ENCODE data around the gene ATL3.

The ATL3 gene

GRCh38 chr11:63671322-63672155 is at the start of gene ATL3:
Gene ATL3 (minus strand): TSS chr11:63671376. CDS start chr11:63671335, 41 bp downstream.
- TF ChIP-seq POLR2A (IDR thresholded peaks at IDR 0.05; ENCODE audit: low read length) (peak; percentile 66), GATA1 (IDR thresholded peaks at IDR 0.05; ENCODE audit: low read depth, low read length) (no peak)
- peak; percentile 95 for DNase-seq

GRCh38 chr11:63720611-63721010 is 49.4 kb upstream of the ATL3 start:
- no peak for DNase-seq
- TF ChIP-seq GATA1 (IDR thresholded peaks at IDR 0.05; ENCODE audit: low read depth, low read length) (no peak), POLR2A (IDR thresholded peaks at IDR 0.05; ENCODE audit: low read length) (no peak)

- TF ChIP-seq POLR2A (IDR thresholded peaks at IDR 0.05; ENCODE audit: low read length): no peak
- no peak for TF ChIP-seq GATA1 (IDR thresholded peaks at IDR 0.05; ENCODE audit: low read depth, low read length)
- peak; percentile 63 to 74 for DNase-seq
These were observed 48.8 kb upstream of the ATL3 start for GRCh38 chr11:63719987-63720386.

GRCh38 chr11:63719001-63719400 is 47.8 kb upstream of the ATL3 start:
- no peak for DNase-seq
- TF ChIP-seq POLR2A (IDR thresholded peaks at IDR 0.05; ENCODE audit: low read length) (no peak), GATA1 (IDR thresholded peaks at IDR 0.05; ENCODE audit: low read depth, low read length) (no peak)

- TF ChIP-seq GATA1 (IDR thresholded peaks at IDR 0.05; ENCODE audit: low read depth, low read length) (no peak), POLR2A (IDR thresholded peaks at IDR 0.05; ENCODE audit: low read length) (no peak)
- DNase-seq: no peak
These were observed 44.9 kb upstream of the ATL3 start for GRCh38 chr11:63716046-63716445.

- DNase-seq: no peak
- TF ChIP-seq POLR2A (IDR thresholded peaks at IDR 0.05; ENCODE audit: low read length) (no peak), GATA1 (IDR thresholded peaks at IDR 0.05; ENCODE audit: low read depth, low read length) (no peak)
These were observed 42.6 kb upstream of the ATL3 start for GRCh38 chr11:63713766-63714165.

- DNase-seq: no peak
These were observed 40.7 kb upstream of the ATL3 start for GRCh38 chr11:63711838-63712237.

GRCh38 chr11:63710476-63711217 is 39.5 kb upstream of the ATL3 start:
- DNase-seq: peak in 1 of 2 experiments; percentile 19
- TF ChIP-seq POLR2A (IDR thresholded peaks at IDR 0.05; ENCODE audit: low read length) (no peak), GATA1 (IDR thresholded peaks at IDR 0.05; ENCODE audit: low read depth, low read length) (no peak)

More at GRCh38 chr11:63711838-63712237, 40.7 kb upstream of the ATL3 start:
- no peak for TF ChIP-seq GATA1 (IDR thresholded peaks at IDR 0.05; ENCODE audit: low read depth, low read length)
- TF ChIP-seq POLR2A (IDR thresholded peaks at IDR 0.05; ENCODE audit: low read length): no peak

- TF ChIP-seq GATA1 (IDR thresholded peaks at IDR 0.05; ENCODE audit: low read depth, low read length) (no peak), POLR2A (IDR thresholded peaks at IDR 0.05; ENCODE audit: low read length) (no peak)
- DNase-seq: no peak
These were observed 38.2 kb upstream of the ATL3 start for GRCh38 chr11:63709336-63709884.

GRCh38 chr11:63708764-63709163 is 37.6 kb upstream of the ATL3 start:
- no peak for DNase-seq
- TF ChIP-seq GATA1 (IDR thresholded peaks at IDR 0.05; ENCODE audit: low read depth, low read length) (no peak), POLR2A (IDR thresholded peaks at IDR 0.05; ENCODE audit: low read length) (no peak)

- TF ChIP-seq GATA1 (IDR thresholded peaks at IDR 0.05; ENCODE audit: low read depth, low read length) (no peak), POLR2A (IDR thresholded peaks at IDR 0.05; ENCODE audit: low read length) (no peak)
- DNase-seq: no peak
These were observed 34.4 kb upstream of the ATL3 start for GRCh38 chr11:63705526-63705925.

GRCh38 chr11:63699896-63700295 is 28.7 kb upstream of the ATL3 start:
- DNase-seq: no peak
- TF ChIP-seq POLR2A (IDR thresholded peaks at IDR 0.05; ENCODE audit: low read length) (no peak), GATA1 (IDR thresholded peaks at IDR 0.05; ENCODE audit: low read depth, low read length) (no peak)

- TF ChIP-seq POLR2A (IDR thresholded peaks at IDR 0.05; ENCODE audit: low read length): no peak
- no peak for TF ChIP-seq GATA1 (IDR thresholded peaks at IDR 0.05; ENCODE audit: low read depth, low read length)
- peak in 1 of 2 experiments; percentile 22 for DNase-seq
These were observed 28.0 kb upstream of the ATL3 start for GRCh38 chr11:63698976-63699733.

Data from erythroblast (primary cell).